ENCODE results near the gene SLX1A. TPM values are rescaled to one million over a fixed set of nuclear protein-coding genes. Genes with fewer than 3 reads are reported as not detected.

The SLX1A gene
- total and polyA plus RNA-seq, 2 experiments from 2014 or later: 29.5 to 97.5 TPM

DNA sequence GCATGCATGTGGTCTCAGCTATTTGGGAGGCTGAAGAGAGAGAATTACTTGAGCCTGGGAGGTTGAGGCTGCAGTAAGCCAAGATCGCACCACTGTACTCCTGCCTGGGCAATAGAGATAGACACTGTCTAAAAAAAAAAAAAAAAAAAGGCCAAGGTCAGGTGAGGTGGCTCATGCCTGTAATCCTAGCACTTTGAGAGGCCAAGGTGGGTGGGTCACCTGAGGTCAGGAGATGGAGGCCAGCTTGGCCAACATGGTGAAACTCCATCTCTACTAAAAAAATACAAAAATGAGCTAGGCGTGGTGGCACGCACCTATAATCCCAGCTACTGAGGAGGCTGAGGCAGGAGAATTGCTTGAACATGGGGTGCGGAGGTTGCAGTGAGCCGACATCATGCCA, 38.5 kb upstream of the SLX1A start (continued):
- TF ChIP-seq, protein P1, sequence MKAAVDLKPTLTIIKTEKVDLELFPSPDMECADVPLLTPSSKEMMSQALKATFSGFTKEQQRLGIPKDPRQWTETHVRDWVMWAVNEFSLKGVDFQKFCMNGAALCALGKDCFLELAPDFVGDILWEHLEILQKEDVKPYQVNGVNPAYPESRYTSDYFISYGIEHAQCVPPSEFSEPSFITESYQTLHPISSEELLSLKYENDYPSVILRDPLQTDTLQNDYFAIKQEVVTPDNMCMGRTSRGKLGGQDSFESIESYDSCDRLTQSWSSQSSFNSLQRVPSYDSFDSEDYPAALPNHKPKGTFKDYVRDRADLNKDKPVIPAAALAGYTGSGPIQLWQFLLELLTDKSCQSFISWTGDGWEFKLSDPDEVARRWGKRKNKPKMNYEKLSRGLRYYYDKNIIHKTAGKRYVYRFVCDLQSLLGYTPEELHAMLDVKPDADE (IDR thresholded peaks at IDR 0.05): no peak
- TF ChIP-seq, protein P2, sequence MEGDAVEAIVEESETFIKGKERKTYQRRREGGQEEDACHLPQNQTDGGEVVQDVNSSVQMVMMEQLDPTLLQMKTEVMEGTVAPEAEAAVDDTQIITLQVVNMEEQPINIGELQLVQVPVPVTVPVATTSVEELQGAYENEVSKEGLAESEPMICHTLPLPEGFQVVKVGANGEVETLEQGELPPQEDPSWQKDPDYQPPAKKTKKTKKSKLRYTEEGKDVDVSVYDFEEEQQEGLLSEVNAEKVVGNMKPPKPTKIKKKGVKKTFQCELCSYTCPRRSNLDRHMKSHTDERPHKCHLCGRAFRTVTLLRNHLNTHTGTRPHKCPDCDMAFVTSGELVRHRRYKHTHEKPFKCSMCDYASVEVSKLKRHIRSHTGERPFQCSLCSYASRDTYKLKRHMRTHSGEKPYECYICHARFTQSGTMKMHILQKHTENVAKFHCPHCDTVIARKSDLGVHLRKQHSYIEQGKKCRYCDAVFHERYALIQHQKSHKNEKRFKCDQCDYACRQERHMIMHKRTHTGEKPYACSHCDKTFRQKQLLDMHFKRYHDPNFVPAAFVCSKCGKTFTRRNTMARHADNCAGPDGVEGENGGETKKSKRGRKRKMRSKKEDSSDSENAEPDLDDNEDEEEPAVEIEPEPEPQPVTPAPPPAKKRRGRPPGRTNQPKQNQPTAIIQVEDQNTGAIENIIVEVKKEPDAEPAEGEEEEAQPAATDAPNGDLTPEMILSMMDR (conservative IDR thresholded peaks at IDR 0.05; ENCODE audit: low read depth in 2 of 2): no peak

DNA sequence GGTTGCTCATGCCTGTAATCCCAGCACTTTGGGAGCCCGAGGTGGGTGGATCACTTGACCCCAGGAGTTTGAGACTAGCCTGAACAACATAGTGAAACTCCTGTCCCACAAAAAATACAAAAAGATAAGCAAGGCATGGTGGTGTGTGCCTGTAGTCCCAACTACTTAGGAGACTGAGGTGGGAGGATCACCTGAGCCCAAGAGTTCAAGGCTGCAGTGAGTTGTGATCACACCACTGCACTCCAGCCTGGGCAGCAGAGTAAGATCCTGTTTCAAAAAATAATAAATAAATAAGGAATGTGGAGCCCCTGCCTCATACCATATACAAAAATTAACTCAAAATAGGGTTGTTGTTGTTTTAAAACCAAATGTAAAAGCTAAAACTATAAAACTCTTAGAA, 36.5 kb upstream of the SLX1A start:
- H3K9me2 ChIP-seq (ENCODE audit: insufficient read depth): 0 out of 2 replicates have a peak, but pooled peaks cover 5% of the 10 kb centered on the region
- Mint-ChIP-seq H3K9me3 (peaks cover 11% of the 10 kb centered on the region; the same call in 2 of the 3 replicates), H3K27ac (no peak overlapping the region), H3K4me3 (no peak overlapping the region), H3K36me3 (ENCODE audit: low read depth) (no peaks in the 10 kb centered on the region; the same call in 2 of the 3 replicates), H3K27me3 (ENCODE audit: insufficient read depth, low read depth, poor library complexity) (peaks cover 7% of the 10 kb centered on the region), H3K4me1 (no peaks in the 10 kb centered on the region)
- H3K4me1 ChIP-seq (ENCODE audit: insufficient read depth): no peaks in the 10 kb centered on the region
- H4K20me1 ChIP-seq (replicated peaks; ENCODE audit: insufficient read depth): no peaks in the 10 kb centered on the region
- no peak overlapping the region for H3K4me2 ChIP-seq
- H3K27ac ChIP-seq (ENCODE audit: low read depth): no peak overlapping the region
- ATAC-seq (no peak), DNase-seq (ENCODE audit: low spot score) (no peak)
- H3F3A ChIP-seq (replicated peaks; ENCODE audit: low read depth): no peaks in the 10 kb centered on the region
- no peak overlapping the region for H3K4me3 ChIP-seq
- no peaks in the 10 kb centered on the region for H3K36me3 ChIP-seq (ENCODE audit: insufficient read depth)
- H2AFZ ChIP-seq: no peak overlapping the region
- H3K27me3 ChIP-seq (ENCODE audit: insufficient read depth): no peaks in the 10 kb centered on the region
- H3K79me2 ChIP-seq (replicated peaks; ENCODE audit: insufficient read depth): no peaks in the 10 kb centered on the region
- TF ChIP-seq EZH2phosphoT487 (IDR thresholded peaks at IDR 0.05; ENCODE audit: unreplicated experiment) (no peak), JUNB (IDR thresholded peaks at IDR 0.05; ENCODE audit: unreplicated experiment) (no peak), CREB1 (CRISPR knock-in tag; IDR thresholded peaks at IDR 0.05; ENCODE audit: low read depth) (no peak), NANOG (IDR thresholded peaks at IDR 0.05; ENCODE audit: borderline replicate concordance) (no peak), STAT1 (IDR thresholded peaks at IDR 0.05; ENCODE audit: unreplicated experiment) (no peak), ZNF114 (CRISPR knock-in tag; IDR thresholded peaks at IDR 0.05) (no peak)
- TF ChIP-seq, protein P3, sequence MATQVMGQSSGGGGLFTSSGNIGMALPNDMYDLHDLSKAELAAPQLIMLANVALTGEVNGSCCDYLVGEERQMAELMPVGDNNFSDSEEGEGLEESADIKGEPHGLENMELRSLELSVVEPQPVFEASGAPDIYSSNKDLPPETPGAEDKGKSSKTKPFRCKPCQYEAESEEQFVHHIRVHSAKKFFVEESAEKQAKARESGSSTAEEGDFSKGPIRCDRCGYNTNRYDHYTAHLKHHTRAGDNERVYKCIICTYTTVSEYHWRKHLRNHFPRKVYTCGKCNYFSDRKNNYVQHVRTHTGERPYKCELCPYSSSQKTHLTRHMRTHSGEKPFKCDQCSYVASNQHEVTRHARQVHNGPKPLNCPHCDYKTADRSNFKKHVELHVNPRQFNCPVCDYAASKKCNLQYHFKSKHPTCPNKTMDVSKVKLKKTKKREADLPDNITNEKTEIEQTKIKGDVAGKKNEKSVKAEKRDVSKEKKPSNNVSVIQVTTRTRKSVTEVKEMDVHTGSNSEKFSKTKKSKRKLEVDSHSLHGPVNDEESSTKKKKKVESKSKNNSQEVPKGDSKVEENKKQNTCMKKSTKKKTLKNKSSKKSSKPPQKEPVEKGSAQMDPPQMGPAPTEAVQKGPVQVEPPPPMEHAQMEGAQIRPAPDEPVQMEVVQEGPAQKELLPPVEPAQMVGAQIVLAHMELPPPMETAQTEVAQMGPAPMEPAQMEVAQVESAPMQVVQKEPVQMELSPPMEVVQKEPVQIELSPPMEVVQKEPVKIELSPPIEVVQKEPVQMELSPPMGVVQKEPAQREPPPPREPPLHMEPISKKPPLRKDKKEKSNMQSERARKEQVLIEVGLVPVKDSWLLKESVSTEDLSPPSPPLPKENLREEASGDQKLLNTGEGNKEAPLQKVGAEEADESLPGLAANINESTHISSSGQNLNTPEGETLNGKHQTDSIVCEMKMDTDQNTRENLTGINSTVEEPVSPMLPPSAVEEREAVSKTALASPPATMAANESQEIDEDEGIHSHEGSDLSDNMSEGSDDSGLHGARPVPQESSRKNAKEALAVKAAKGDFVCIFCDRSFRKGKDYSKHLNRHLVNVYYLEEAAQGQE (IDR thresholded peaks at IDR 0.05; ENCODE audit: unreplicated experiment): no peak
- TF ChIP-seq, protein P1 (IDR thresholded peaks at IDR 0.05): no peak
- TF ChIP-seq, protein P2 (conservative IDR thresholded peaks at IDR 0.05; ENCODE audit: low read depth in 2 of 2): no peak
